ENCODE data around the gene SNX7. TPM values are rescaled to one million over a fixed set of nuclear protein-coding genes. Genes with fewer than 3 reads are reported as not detected.

SNX7 gene, protein sequence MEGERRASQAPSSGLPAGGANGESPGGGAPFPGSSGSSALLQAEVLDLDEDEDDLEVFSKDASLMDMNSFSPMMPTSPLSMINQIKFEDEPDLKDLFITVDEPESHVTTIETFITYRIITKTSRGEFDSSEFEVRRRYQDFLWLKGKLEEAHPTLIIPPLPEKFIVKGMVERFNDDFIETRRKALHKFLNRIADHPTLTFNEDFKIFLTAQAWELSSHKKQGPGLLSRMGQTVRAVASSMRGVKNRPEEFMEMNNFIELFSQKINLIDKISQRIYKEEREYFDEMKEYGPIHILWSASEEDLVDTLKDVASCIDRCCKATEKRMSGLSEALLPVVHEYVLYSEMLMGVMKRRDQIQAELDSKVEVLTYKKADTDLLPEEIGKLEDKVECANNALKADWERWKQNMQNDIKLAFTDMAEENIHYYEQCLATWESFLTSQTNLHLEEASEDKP
- total RNA-seq, result 10 to 100 TPM; 11.8 to 24.2 (median 18.6) TPM
- polyA plus RNA-seq, result 10 to 100 TPM in 1 of 2 donors, 1 to 10 TPM in 1; 3.9 to 39.1 TPM
- long read RNA-seq, donor 1, transcript SNX7-201 (9 exons, 1,734 nt), result major isoform, 65 of 73 reads
- long read RNA-seq, donor 1, partial matches to known transcripts, result 0 of 73 reads
- long read RNA-seq, donor 1, other reads (novel, unspliced or antisense), result 8 of 73 reads
- long read RNA-seq, donor 2, transcript SNX7-201 (9 exons, 1,734 nt), result major isoform, 37 of 44 reads
- long read RNA-seq, donor 2, partial matches to known transcripts, result 1 of 44 reads
- long read RNA-seq, donor 2, other reads (novel, unspliced or antisense), result 6 of 44 reads
- long read RNA-seq, donor 3, transcript SNX7-201 (9 exons, 1,734 nt), result major isoform, 55 of 65 reads
- long read RNA-seq, donor 3, partial matches to known transcripts, result 2 of 65 reads
- long read RNA-seq, donor 3, other reads (novel, unspliced or antisense), result 8 of 65 reads

DNA sequence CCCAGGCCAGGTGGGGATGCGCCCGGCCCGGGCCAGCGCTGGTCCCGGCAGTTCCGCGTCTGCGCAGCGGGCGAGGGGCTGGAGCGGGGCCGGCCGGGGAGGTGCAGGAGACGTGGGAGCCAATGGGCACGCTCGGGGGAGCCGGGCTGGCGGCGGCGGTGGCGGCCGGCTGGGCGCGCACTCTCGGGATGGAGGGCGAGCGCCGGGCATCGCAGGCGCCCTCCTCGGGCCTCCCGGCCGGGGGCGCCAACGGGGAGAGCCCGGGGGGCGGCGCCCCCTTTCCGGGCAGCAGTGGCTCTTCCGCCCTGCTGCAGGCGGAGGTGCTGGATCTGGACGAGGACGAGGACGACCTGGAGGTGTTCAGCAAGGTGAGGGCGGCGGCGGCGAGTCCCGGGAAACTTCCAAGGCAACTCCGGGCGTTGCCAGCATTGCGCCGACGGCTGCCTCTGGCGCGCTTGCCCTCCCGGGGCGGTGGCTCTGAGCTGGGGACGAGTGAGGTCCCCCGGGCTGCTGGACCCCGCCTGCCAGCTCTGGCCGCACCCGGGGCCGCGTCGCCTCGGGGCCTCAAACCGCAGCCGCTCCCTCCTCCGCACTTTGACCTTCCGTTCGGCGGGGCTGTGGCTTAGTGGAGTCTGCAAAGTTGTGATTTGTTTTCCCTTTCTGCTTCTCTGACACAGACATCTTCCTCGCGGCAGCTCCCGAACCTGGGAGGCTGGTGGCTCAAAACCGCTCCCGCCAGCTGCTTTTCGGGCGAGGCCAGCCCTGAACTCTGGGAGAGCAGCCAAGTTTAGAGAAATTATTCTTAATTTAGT is at the start of gene SNX7:
Gene SNX7, plus strand, starts transcription at position 178 of the 812 bp plus-strand sequence. Its CDS starts 11 bp downstream, at position 189.
- ATAC-seq (peak; percentile 92 to 99 (median 98)), DNase-seq (peak; percentile 80 to 90 (median 89))
- WGBS, 4 donors, result 0% methylated on average over 28 to 80 of the region's 80 CpGs
- Histone ChIP-seq H3K9me3 (no peaks in the 10 kb centered on the region), H3K27me3 (peaks cover 0 to 14% (median 0%) of the 10 kb centered on the region in 9 donors), H3K27ac (peak within 1 kb of the TSS; percentile 70 to 87 (median 82)), H3K4me1 (peaks cover 0 to 18% (median 6%) of the 10 kb centered on the region in 12 donors), H3K36me3 (no peaks in the 10 kb centered on the region), H3K4me3 (peak within 1 kb of the TSS; percentile 65 to 88 (median 76))
- peak in 1 of 2 donors; percentile 59 for TF ChIP-seq POLR2A (IDR thresholded peaks at IDR 0.05)
- TF ChIP-seq, protein P1, sequence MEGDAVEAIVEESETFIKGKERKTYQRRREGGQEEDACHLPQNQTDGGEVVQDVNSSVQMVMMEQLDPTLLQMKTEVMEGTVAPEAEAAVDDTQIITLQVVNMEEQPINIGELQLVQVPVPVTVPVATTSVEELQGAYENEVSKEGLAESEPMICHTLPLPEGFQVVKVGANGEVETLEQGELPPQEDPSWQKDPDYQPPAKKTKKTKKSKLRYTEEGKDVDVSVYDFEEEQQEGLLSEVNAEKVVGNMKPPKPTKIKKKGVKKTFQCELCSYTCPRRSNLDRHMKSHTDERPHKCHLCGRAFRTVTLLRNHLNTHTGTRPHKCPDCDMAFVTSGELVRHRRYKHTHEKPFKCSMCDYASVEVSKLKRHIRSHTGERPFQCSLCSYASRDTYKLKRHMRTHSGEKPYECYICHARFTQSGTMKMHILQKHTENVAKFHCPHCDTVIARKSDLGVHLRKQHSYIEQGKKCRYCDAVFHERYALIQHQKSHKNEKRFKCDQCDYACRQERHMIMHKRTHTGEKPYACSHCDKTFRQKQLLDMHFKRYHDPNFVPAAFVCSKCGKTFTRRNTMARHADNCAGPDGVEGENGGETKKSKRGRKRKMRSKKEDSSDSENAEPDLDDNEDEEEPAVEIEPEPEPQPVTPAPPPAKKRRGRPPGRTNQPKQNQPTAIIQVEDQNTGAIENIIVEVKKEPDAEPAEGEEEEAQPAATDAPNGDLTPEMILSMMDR (IDR thresholded peaks at IDR 0.05), result peak in 5 of 12 donors; percentile 24 to 47 (median 38)
- intact Hi-C loops (cut with DNase I), result no loop called here

DNA sequence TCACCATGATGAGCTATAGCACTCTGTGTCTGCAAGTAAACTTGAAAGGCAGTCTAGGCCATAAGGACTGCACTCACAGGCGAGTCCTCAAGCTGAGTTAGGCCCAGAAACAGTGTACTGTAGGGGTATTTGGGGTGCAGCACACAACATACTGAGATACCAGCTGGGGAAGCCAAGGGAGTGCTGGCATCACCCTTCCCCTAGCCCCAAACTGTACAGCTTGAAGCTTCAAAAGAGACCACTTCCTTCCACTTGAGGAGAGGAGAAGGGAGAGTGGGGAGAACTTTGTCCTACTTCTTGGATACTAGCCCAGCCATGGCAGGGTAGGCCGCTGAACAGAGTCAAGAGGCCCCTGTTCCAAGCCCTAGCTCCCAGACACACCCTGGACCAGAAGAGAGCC is 24.2 kb upstream of the SNX7 start:
- H3K27me3 ChIP-seq, result no peaks in the 10 kb centered on the region
- no peak overlapping the region for H3K27ac ChIP-seq
- ATAC-seq, result no peak
- no peaks in the 10 kb centered on the region for H3K36me3 ChIP-seq
- H3K4me3 ChIP-seq, result no peak overlapping the region
- intact Hi-C loops (cut with DNase I), result no loop called here
- DNase-seq, result no peak
- no peaks in the 10 kb centered on the region for H3K4me1 ChIP-seq
- peaks cover 0 to 31% (median 2%) of the 10 kb centered on the region in 12 donors for H3K9me3 ChIP-seq
- TF ChIP-seq, protein P1 (IDR thresholded peaks at IDR 0.05), result no peak
- no peak for TF ChIP-seq POLR2A (IDR thresholded peaks at IDR 0.05)
- 68 to 90% (median 71%) methylated on average over 2 of the region's 2 CpGs for WGBS, 4 donors

DNA sequence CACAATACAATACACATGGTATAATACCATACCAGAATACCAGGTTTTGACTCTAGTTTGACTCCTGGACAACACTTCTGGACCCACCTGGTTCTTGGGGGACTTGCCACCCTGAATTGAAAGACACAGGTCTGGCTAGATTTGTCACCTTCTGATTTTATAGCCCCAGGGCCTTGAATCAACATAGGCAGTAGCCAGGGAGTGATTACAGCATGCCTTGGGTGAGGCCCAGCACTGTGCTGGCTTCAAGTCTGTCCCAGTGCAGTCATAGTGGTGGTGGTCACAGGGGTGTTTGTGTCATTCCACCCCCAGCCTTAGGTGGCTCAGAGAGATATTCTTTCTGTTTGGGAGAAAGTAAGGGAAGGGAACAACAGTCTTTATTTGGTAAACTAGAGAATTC is 23.3 kb upstream of the SNX7 start:
- no peaks in the 10 kb centered on the region for H3K27me3 ChIP-seq
- peaks cover 0 to 38% (median 3%) of the 10 kb centered on the region in 12 donors for H3K9me3 ChIP-seq
- H3K4me1 ChIP-seq, result no peaks in the 10 kb centered on the region
- H3K36me3 ChIP-seq, result no peaks in the 10 kb centered on the region
- TF ChIP-seq, protein P1 (IDR thresholded peaks at IDR 0.05), result no peak
- intact Hi-C loops (cut with DNase I), result no loop called here
- no peak for DNase-seq
- no peak overlapping the region for H3K4me3 ChIP-seq
- H3K27ac ChIP-seq, result no peak overlapping the region
- ATAC-seq, result no peak
